GM04504 (cell line): ENCODE measurements around the gene CITED2.

ENCODE experiments used
- DNase-seq: peaks from one replicate; pipeline ENCODE4 v3.0.0-alpha.2; 2012; ENCODE audit warnings: low read depth

Gene CITED2

GRCh38 chr6:139330306-139330705, 44.1 kb downstream of the CITED2 start:
- DNase-seq, result no peak

GRCh38 chr6:139329224-139329623, 45.2 kb downstream of the CITED2 start:
- DNase-seq, result no peak

GRCh38 chr6:139327038-139327437, 47.4 kb downstream of the CITED2 start:
- no peak for DNase-seq

DNA sequence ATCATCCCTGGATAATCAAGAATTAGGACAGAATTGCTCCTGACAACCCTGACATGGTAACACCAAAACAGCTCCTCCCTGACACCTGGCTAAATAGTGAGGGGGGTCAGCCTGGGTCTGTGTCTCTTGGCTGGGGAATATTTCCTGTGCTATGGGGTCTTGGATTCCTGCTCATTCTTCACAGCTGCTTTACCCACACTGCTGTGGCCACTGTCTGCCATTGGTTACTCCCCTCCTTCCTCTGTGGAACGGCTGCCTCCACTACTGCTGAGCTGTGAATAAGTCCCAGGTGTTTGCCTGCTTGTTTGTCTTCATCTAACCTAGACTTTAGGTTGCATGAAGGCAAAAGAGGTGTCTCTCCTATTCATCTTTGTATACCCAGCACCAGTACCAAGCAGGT, 48.8 kb downstream of the CITED2 start:
- no peak for DNase-seq

GRCh38 chr6:139325125-139325524, 49.3 kb downstream of the CITED2 start:
- DNase-seq, result no peak

DNA sequence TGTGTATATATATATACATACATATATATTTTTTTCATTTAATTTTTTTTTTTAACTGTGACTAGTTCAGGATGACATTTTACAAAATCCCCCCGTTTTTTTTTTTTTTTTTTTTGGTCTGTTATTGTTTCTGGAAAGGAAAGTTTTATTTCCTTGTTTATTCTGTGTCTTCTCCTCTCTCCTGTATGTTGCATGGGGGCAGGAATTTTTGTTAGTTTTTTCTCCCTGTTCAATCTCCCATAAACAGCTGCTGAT, 50.2 kb downstream of the CITED2 start:
- no peak for DNase-seq

- DNase-seq, result peak; percentile 47
These were observed 50.7 kb downstream of the CITED2 start for GRCh38 chr6:139323511-139324300.
